BJ (cell line): ENCODE data around the gene C7orf25. TPM values are rescaled to one million over a fixed set of nuclear protein-coding genes. Genes with fewer than 3 reads are reported as not detected.

ENCODE experiments used
- CTCF ChIA-PET: fragments of 350-600 bp; formaldehyde crosslinking; extraction: SDS; loops from one replicate; lab custom pipeline; 2021; ENCODE audit warnings: antibody characterized with exemption, inconsistent platforms; lab: Yijun Ruan, JAX
- POLR2A ChIA-PET: fragments of 300-600 bp; sonication (Branson Sonifier 250); formaldehyde crosslinking; extraction: SDS; loops from one replicate; lab custom pipeline; 2021; ENCODE audit warnings: antibody characterized with exemption; lab: Charles Lee
- DNase-seq: peaks from one replicate; pipeline ENCODE4 v3.0.0-alpha.2; 2011; ENCODE audit warnings: low read depth
- H3K27me3 ChIP-seq: 2 replicates; pipeline ENCODE4 v1.6.0; 2011; ENCODE audit warnings: low read length; ENCODE audit not compliant: control insufficient read depth, insufficient read depth
- H3K36me3 ChIP-seq: 2 replicates; pipeline ENCODE4 v1.5.1; 2011; ENCODE audit warnings: low read length; ENCODE audit not compliant: control insufficient read depth, insufficient read depth
- H3K4me3 ChIP-seq: 2 replicates; pipeline ENCODE4 v1.5.1; 2011; ENCODE audit warnings: low read depth, mild to moderate bottlenecking, control low read depth, low read length
- CTCF ChIP-seq: IDR thresholded peaks from 2 replicates; pipeline ENCODE4 v1.5.1; 2011; ENCODE audit warnings: low read depth, mild to moderate bottlenecking, control low read depth, inconsistent platforms, low read length, moderate library complexity; ENCODE audit not compliant: insufficient read depth
- polyA plus RNA-seq: library from polyadenylated mRNA; depleted of rRNA; stranded (reverse); fragments of >200 nt; gene quantifications from 2 replicates; pipeline ENCODE4 v1.2.3, GENCODE V29; 2011

C7orf25 gene
- polyA plus RNA-seq, 1 experiment, result 4.8 TPM

DNA sequence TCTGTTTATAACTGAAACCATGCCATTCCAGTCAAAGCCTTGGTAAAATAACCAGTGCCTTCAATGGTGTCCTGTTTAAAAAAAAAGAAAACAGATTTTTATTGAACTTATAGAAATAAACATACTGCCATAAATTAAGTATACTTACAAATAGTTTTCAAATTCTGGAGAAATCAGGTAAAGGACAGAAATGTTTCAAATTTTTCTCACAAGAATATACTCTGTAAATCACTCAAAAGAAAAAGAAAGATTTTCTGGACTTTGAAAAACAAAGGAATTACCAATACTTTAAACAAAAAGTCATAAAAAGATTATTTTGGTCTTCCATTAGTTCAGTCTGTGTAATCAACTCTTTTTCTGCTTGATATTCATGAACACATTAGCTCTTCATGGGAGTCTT is 44.2 kb upstream of the C7orf25 start:
- ChIA-PET CTCF (interaction anchor here (0.7 kb wide), 1 partner anchor 15 kb away, joined by 4 read pairs; no protein-coding TSS in a partner anchor), POLR2A (no interaction called here)
- no peak overlapping the region for H3K4me3 ChIP-seq
- no peak for DNase-seq
- peaks cover 5% of the 10 kb centered on the region; the same call in 1 of the 2 replicates for H3K27me3 ChIP-seq
- TF ChIP-seq CTCF, result no peak
- no peaks in the 10 kb centered on the region for H3K36me3 ChIP-seq

GRCh38 chr7:42953994-42954393 is 42.1 kb upstream of the C7orf25 start:
- no peak for DNase-seq
- H3K4me3 ChIP-seq, result no peak overlapping the region
- ChIA-PET CTCF (interaction anchor here (2.3 kb wide), 1 partner anchor 13 kb away, joined by 9 read pairs; no protein-coding TSS in a partner anchor), POLR2A (no interaction called here)
- H3K36me3 ChIP-seq, result no peaks in the 10 kb centered on the region
- peaks cover 1% of the 10 kb centered on the region; the same call in 1 of the 2 replicates for H3K27me3 ChIP-seq
- TF ChIP-seq CTCF, result no peak

- CTCF ChIA-PET, result no interaction called here
- POLR2A ChIA-PET, result no interaction called here
- DNase-seq, result no peak
- no peaks in the 10 kb centered on the region for H3K36me3 ChIP-seq
- no peak overlapping the region for H3K4me3 ChIP-seq
- peaks cover 1% of the 10 kb centered on the region; the same call in 1 of the 2 replicates for H3K27me3 ChIP-seq
- no peak for TF ChIP-seq CTCF
Observed at GRCh38 chr7:42952328-42952727, 40.5 kb upstream of the C7orf25 start.

DNA sequence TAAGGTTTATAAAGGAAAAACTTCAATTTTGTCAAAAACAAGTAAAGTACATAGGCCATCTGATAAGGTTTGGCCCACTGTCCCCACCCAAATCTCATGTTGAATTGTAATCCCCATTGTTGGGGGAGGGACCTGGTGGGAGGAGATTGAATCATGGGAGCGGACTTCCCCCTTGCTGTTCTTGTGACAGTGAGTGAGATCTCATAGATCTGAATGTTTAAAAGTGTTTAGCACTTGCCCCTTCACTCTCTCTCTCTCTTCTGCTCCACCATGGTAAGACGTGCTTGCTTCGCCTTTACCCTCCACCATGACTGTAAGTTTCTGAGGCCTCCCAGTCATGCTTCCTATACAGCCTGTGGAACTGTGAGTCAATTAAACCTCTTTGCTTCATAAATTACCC is 38.5 kb upstream of the C7orf25 start:
- ChIA-PET CTCF (interaction anchor here (0.6 to 2.1 kb wide), 2 partner anchors 9 to 311 kb away, joined by 5 to 8 read pairs; no protein-coding TSS in a partner anchor), POLR2A (no interaction called here)
- Histone ChIP-seq H3K4me3 (no peak overlapping the region), H3K27me3 (no peaks in the 10 kb centered on the region), H3K36me3 (no peaks in the 10 kb centered on the region)
- no peak for DNase-seq
- TF ChIP-seq CTCF, result no peak

GRCh38 chr7:42947521-42947920 is 35.7 kb upstream of the C7orf25 start:
- Histone ChIP-seq H3K27me3 (no peaks in the 10 kb centered on the region), H3K36me3 (no peaks in the 10 kb centered on the region), H3K4me3 (no peak overlapping the region)
- CTCF ChIA-PET, result interaction anchor here (0.6 kb wide), 1 partner anchor 494 kb away, joined by 3 read pairs; no protein-coding TSS in a partner anchor
- TF ChIP-seq CTCF, result no peak
- POLR2A ChIA-PET, result no interaction called here
- peak; percentile 56 for DNase-seq
